SK-N-SH treated with all-trans-retinoic acid at 6 μM for 48 hours (cell line): ENCODE data around the gene MYO9A.

Experiments
- ATAC-seq: fragments of 200-7000 bp; cut with Tn5 transposase; 3 replicates; pipeline ENCODE4 v1.9.1; 2020; ENCODE audit warnings: mild to moderate bottlenecking, moderate library complexity
- ARNTL ChIP-seq: fragments of 450-650 bp; formaldehyde crosslinking; IDR thresholded peaks from 2 replicates; pipeline ENCODE4 v1.5.0; 2020; ENCODE audit warnings: low read depth, mild to moderate bottlenecking, moderate library complexity, borderline replicate concordance
- BACH2 ChIP-seq: fragments of 250-450 bp; sonication (Bioruptor Pico); IDR thresholded peaks from 2 replicates; pipeline ENCODE4 v1.9.0; 2021; ENCODE audit warnings: mild to moderate bottlenecking, borderline replicate concordance
- CSDC2 ChIP-seq: fragments of 250-450 bp; sonication (Bioruptor Pico); IDR thresholded peaks from 2 replicates; pipeline ENCODE4 v1.5.0; 2020; ENCODE audit warnings: mild to moderate bottlenecking, moderate library complexity
- CSRNP3 ChIP-seq: fragments of 250-450 bp; sonication (Bioruptor Pico); IDR thresholded peaks from 2 replicates; pipeline ENCODE4 v1.5.1; 2021; ENCODE audit warnings: mild to moderate bottlenecking, moderate library complexity
- ESRRG ChIP-seq: fragments of 250-450 bp; sonication (Bioruptor Pico); IDR thresholded peaks from 2 replicates; pipeline ENCODE4 v1.6.1; 2021; ENCODE audit warnings: mild to moderate bottlenecking
- GLIS3 ChIP-seq: fragments of 250-450 bp; sonication (Bioruptor Pico); IDR thresholded peaks from 2 replicates; pipeline ENCODE4 v1.5.0; 2020; ENCODE audit warnings: mild to moderate bottlenecking, moderate library complexity
- ISL1 ChIP-seq: fragments of 250-450 bp; sonication (Bioruptor Pico); IDR thresholded peaks from 2 replicates; pipeline ENCODE4 v2.1.2; 2022; ENCODE audit warnings: mild to moderate bottlenecking, moderate library complexity
- OSR1 ChIP-seq: fragments of 250-450 bp; sonication (Bioruptor Pico); IDR thresholded peaks from 2 replicates; pipeline ENCODE4 v1.8.0; 2022; ENCODE audit warnings: moderate library complexity, mild to moderate bottlenecking, inconsistent platforms
- PATZ1 ChIP-seq: fragments of 250-450 bp; sonication (Bioruptor Pico); IDR thresholded peaks from 2 replicates; pipeline ENCODE4 v1.8.0; 2020; ENCODE audit warnings: mild to moderate bottlenecking, moderate library complexity, borderline replicate concordance
- POU6F1 ChIP-seq: fragments of 250-450 bp; sonication (Bioruptor Pico); IDR thresholded peaks from 2 replicates; pipeline ENCODE4 v1.8.0; 2021; ENCODE audit warnings: low read depth, mild to moderate bottlenecking, moderate library complexity, borderline replicate concordance
- RARB ChIP-seq: fragments of 250-450 bp; sonication (Bioruptor Pico); IDR thresholded peaks from 2 replicates; pipeline ENCODE4 v1.8.0; 2021; ENCODE audit warnings: mild to moderate bottlenecking, moderate library complexity
- SNAI2 ChIP-seq: fragments of 250-450 bp; sonication (Bioruptor Pico); IDR thresholded peaks from 2 replicates; pipeline ENCODE4 v1.5.0; 2020; ENCODE audit warnings: mild to moderate bottlenecking, moderate library complexity
- TCF4 ChIP-seq: fragments of 250-450 bp; sonication (Bioruptor Pico); IDR thresholded peaks from 2 replicates; pipeline ENCODE4 v1.8.0; 2021; ENCODE audit warnings: mild to moderate bottlenecking, moderate library complexity, borderline replicate concordance
- TOX ChIP-seq: fragments of 250-450 bp; sonication (Bioruptor Pico); IDR thresholded peaks from 2 replicates; pipeline ENCODE4 v1.8.0; 2021; ENCODE audit warnings: mild to moderate bottlenecking, moderate library complexity, borderline replicate concordance
- ZC3H10 ChIP-seq: fragments of 250-450 bp; sonication (Bioruptor Pico); IDR thresholded peaks from 2 replicates; pipeline ENCODE4 v1.5.1; 2021; ENCODE audit warnings: mild to moderate bottlenecking, moderate library complexity
- ZFP3 ChIP-seq: fragments of 250-450 bp; sonication (Bioruptor Pico); IDR thresholded peaks from 2 replicates; pipeline ENCODE4 v1.5.0; 2020; ENCODE audit warnings: mild to moderate bottlenecking, moderate library complexity
- ZFP30 ChIP-seq: fragments of 450-650 bp; formaldehyde crosslinking; IDR thresholded peaks from 2 replicates; pipeline ENCODE4 v1.5.0; 2022; ENCODE audit warnings: mild to moderate bottlenecking, moderate library complexity
- ZNF565 ChIP-seq: fragments of 450-650 bp; formaldehyde crosslinking; conservative IDR thresholded peaks from 2 replicates; pipeline ENCODE4 v1.5.0; 2020; ENCODE audit warnings: low read depth, mild to moderate bottlenecking, moderate library complexity
- ZNF70 ChIP-seq: fragments of 450-650 bp; formaldehyde crosslinking; IDR thresholded peaks from 2 replicates; pipeline ENCODE4 v1.5.0; 2020; ENCODE audit warnings: mild to moderate bottlenecking, moderate library complexity
- ZNF8 ChIP-seq: fragments of 450-650 bp; formaldehyde crosslinking; IDR thresholded peaks from 2 replicates; pipeline ENCODE4 v1.5.0; 2020; ENCODE audit warnings: mild to moderate bottlenecking, moderate library complexity

MYO9A gene

DNA sequence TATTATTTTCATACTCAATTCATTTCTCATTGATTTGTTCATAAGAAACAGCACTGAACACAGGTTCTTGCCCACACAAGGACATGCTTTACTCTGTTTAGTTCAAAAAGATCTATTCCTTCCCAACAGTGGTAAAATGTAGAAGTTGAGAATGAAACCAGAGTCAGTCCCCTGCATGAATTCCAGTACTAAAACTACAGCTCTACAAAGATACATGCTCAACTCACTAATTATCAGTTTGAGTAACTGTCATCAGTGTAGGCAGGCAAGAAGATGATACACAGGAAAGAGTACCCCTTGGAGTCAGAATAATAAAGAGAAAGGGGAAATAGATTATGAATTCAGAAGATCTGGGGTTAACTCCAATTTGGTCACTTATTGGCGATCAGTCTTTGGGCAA lies 264.4 kb downstream of the MYO9A start (continued):
- TF ChIP-seq GLIS3, result no peak
- TF ChIP-seq TCF4 (CRISPR knock-in tag), result no peak
- no peak for TF ChIP-seq TOX
- TF ChIP-seq RARB (CRISPR knock-in tag), result no peak

GRCh38 chr15:71844916-71845315 lies 273.0 kb downstream of the MYO9A start:
- TF ChIP-seq TCF4 (CRISPR knock-in tag) (no peak), OSR1 (CRISPR knock-in tag) (no peak), ZFP30 (CRISPR knock-in tag) (no peak), ZC3H10 (CRISPR knock-in tag) (no peak), BACH2 (CRISPR knock-in tag) (no peak), ZNF70 (CRISPR knock-in tag) (no peak), ZNF8 (CRISPR knock-in tag) (no peak), RARB (CRISPR knock-in tag) (no peak), ZNF565 (CRISPR knock-in tag) (no peak), POU6F1 (CRISPR knock-in tag) (no peak), ISL1 (CRISPR knock-in tag) (no peak), ESRRG (CRISPR knock-in tag) (no peak), TOX (no peak)
- no peak for ATAC-seq

- TF ChIP-seq PATZ1 (CRISPR knock-in tag), result no peak
- no peak for TF ChIP-seq SNAI2
- TF ChIP-seq CSRNP3 (CRISPR knock-in tag), result no peak
- TF ChIP-seq POU6F1 (CRISPR knock-in tag), result no peak
- TF ChIP-seq ARNTL (CRISPR knock-in tag), result no peak
- no peak for TF ChIP-seq TOX
- no peak for TF ChIP-seq CSDC2 (CRISPR knock-in tag)
- TF ChIP-seq ZFP30 (CRISPR knock-in tag), result no peak
- no peak for TF ChIP-seq ZFP3 (CRISPR knock-in tag)
- no peak for TF ChIP-seq ISL1 (CRISPR knock-in tag)
- TF ChIP-seq ZNF565 (CRISPR knock-in tag), result no peak
- no peak for ATAC-seq
Observed at GRCh38 chr15:71841563-71841962, 276.4 kb downstream of the MYO9A start.

DNA sequence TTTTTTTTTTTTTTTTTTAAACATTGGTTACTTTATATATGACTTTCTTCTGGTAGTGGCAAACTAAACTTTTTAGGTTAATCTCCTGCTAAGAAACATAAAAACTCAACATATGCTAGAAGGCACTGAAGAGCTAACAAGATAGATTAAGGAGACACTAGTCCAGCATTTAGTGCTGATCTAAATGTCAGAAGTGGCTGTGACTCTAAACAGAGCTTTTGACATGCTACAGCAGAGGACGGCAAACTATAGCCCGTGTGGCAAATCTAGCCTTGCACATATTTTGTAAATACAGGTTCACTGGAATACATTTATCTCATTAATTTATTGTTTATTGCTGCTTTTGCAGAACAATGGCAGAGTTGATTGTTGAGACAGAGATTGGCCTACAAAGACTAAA lies 287.0 kb downstream of the MYO9A start:
- no peak for ATAC-seq
- no peak for TF ChIP-seq RARB (CRISPR knock-in tag)
- no peak for TF ChIP-seq ISL1 (CRISPR knock-in tag)
- TF ChIP-seq PATZ1 (CRISPR knock-in tag), result no peak
